Suprapubic skin (tissue), 4 donors: ENCODE results near the gene EPB41L1.

Experiments
- CTCF ChIP-seq, 2 donors: fragments of 200-600 bp in 1 of 2; fragments of 450-650 bp in 1 of 2; sonication (generic) in 1 of 2; IDR thresholded peaks; one replicate each; pipeline ENCODE4 v1.5.1; 2016 to 2019; ENCODE audit warnings: antibody characterized with exemption in 2 of 2, mild to moderate bottlenecking in 1 of 2, moderate library complexity in 1 of 2
- EP300 ChIP-seq: sonication (generic); formaldehyde crosslinking; IDR thresholded peaks from one replicate; pipeline ENCODE4 v1.6.1; 2017; ENCODE audit warnings: antibody characterized with exemption
- POLR2A ChIP-seq, 2 donors: fragments of 450-650 bp; IDR thresholded peaks; one replicate each; pipeline ENCODE4 v1.6.1; 2017; ENCODE audit warnings: antibody characterized with exemption in 2 of 2, mild to moderate bottlenecking in 2 of 2, moderate library complexity in 2 of 2
- POLR2AphosphoS5 ChIP-seq, 3 donors: sonication (generic); formaldehyde crosslinking; IDR thresholded peaks; one replicate each; pipeline ENCODE4 v1.6.1; 2017; ENCODE audit warnings: antibody characterized with exemption in 3 of 3

GRCh38 chr20:36153736-36154699 is 522 bp upstream of the EPB41L1 start:
- TF ChIP-seq POLR2A (IDR thresholded peaks at IDR 0.05): no peak
- TF ChIP-seq CTCF (IDR thresholded peaks at IDR 0.05): no peak
- no peak for TF ChIP-seq EP300
- no peak for TF ChIP-seq POLR2AphosphoS5 (IDR thresholded peaks at IDR 0.05)
